NCI-H187 treated with DMSO at 0.1 percent for 48 hours (cell line): Measurements from ENCODE around the gene ERCC1.

ENCODE experiments used
- DNase-seq: peaks from one replicate; lab custom pipeline; 2025; lab: John Stamatoyannopoulos, UW

ERCC1 gene

DNA sequence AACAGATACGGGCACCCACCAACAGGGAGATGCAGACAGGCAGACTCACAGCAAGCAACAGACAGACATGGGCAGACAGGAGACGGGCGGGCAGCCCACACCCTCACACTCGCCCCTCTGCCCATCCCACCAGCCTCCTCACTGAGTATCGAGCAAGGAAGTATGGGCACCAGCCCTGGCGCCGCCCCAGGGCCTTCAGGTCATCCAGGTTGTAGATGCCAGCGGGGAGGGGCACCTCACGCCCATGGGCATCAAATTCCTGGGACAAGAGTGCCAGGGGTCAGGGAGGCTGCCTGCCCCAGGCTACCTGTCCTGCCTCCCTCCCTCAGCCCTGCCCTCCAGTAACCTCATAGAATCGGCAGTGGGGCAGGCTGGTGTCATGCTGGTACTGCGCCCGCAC is 59.0 kb downstream of the ERCC1 start:
- DNase-seq: no peak

- DNase-seq: no peak
Observed at GRCh38 chr19:45363861-45364459, 59.8 kb downstream of the ERCC1 start.

- DNase-seq: no peak
Observed at GRCh38 chr19:45362291-45362690, 61.4 kb downstream of the ERCC1 start.

DNA sequence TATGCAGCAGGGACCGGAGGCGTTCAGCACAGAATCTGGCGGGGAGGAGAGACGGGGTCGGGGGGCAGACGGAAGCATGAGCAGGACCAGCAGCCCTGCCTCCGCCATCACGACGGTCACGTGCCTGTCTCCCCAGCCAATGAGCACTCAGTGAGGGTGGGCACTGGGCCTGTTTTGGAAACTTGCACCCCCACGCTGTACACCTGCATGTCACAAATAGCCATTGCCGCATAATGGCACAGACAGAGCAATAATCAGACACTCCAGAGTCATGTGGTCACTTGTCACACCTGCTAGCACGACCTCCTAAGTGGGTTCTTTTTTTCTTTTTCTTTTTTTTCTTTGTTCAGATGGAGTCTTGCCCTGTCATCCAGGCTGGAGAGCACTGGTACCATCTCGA is 62.1 kb downstream of the ERCC1 start:
- DNase-seq: no peak

- DNase-seq: no peak
Observed at GRCh38 chr19:45358213-45358792, 65.4 kb downstream of the ERCC1 start.

GRCh38 chr19:45357445-45357783 is 66.3 kb downstream of the ERCC1 start:
- no peak for DNase-seq
